ENCODE data around the gene SRGAP2.
A peak's percentile ranks its signal among the peaks of the same experiment; 100 is the strongest.
"Not testable (repeated sequence)": the region's sequence is repeated elsewhere in the genome, so short reads cannot be mapped to it uniquely, and the experiment has no call there.

Gene SRGAP2

DNA sequence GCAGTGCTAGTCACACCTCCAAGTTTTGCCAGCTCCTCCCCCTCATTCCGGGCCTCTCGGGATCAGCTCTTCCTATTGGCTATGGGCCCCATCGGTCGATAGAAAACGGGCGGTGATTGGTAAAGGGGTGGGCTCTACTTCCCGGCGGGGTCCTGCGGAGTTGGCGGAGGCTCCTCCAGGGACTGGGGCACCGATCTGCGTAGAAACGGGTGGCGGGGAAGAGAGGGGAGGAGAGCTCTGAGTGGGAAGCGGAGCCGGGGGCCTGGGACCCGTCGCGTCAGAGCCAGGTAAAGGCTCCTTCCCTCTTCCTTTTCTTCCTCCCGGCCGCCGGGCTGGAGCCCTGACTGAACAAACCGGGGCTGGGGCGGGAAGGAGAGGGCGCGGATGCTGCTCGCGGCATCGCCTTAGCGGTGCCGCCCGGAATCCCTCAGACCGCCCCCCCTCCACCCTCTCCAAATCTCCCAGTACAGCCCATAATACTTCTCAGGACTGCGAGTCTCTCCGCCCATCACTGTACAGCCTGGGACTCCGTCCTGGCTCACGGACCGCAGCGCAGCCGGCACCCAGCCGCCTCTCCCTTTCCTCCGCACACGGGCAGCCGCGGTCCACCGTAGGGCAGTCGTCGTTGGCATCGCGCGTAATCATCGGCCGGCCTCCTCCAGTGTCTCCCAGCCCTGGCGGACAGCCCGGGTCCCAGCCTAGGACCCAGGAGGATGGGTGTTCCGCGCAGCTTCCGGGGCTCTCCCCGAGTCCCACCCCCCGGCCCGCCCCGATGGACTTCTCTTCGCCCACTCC is at the start of gene SRGAP2:
Gene SRGAP2 (plus strand): TSS at position 178 of the 795 bp plus-strand sequence. CDS start 2,430 bp downstream, outside the sequence.
- peak; percentile 28 to 57 for DNase-seq

DNA sequence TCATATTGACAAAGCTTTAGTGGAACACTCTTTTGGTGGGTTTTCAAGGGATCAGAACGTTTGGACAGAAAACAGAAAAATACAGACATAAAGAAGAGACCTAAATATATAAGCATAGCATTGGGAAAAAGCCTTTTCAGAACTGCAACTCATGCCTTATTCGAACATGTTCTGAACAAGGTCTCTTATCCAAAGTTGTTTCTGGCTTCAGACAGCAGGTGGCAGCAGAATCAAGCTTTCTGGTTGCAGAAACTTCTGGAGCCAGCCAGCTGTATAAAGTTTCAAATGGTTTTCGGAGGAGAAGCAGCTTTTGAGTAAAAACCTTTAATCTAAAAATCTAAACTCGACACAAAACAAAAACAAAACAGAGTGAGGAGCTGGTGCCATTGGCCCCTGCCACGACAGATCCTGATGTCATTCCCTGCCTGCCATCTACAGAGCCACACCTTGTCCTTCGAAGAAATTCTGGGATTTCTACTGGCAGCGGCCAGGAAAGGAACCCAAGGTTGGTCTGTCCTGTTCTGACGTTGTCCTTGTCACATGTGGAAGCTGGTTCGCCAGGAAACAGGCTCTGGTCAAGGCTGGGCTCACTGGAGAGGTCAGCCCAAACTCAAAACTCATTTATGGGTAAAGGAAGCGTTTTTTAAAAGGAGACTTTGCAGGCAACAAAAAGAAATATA is 35.9 kb upstream of the SRGAP2 start:
- DNase-seq: not testable (repeated sequence)

GRCh38 chr1:206169794-206170193 is 33.5 kb upstream of the SRGAP2 start:
- not testable (repeated sequence) for DNase-seq

- DNase-seq: not testable (repeated sequence)
These were observed 30.1 kb upstream of the SRGAP2 start for GRCh38 chr1:206173110-206173719.

- DNase-seq: not testable (repeated sequence)
These were observed 29.0 kb upstream of the SRGAP2 start for GRCh38 chr1:206174182-206174868.

DNA sequence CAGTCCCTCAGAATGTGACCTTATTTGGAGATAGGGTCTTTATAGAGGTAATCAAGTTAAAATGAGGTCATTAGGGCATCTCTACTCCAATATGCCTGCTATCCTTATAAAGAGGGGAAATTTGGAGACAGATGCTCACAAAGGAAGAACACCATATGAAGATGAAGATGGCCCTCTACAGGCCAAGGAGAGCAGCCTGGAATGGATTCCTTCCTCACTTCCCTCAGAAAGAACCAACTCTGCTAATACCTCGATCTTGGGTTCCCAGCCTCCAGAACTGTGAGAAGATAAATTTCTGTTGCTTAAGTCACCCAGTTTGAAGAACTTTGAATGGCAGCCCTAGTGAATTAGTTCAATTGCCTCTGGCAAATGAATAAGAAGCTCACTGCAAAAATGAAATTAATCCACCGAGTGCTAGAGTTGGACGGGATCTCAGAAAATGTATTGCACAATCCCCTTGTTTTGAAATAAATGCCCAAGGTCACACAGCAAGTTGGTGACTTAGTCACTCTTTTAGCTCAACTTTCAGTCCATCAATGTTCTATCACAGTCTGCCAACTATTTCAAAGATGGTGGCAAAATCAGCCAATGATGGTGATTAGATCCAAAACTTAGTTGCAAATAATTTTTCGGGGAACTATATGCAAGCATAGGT is 27.8 kb upstream of the SRGAP2 start:
- not testable (repeated sequence) for DNase-seq

DNA sequence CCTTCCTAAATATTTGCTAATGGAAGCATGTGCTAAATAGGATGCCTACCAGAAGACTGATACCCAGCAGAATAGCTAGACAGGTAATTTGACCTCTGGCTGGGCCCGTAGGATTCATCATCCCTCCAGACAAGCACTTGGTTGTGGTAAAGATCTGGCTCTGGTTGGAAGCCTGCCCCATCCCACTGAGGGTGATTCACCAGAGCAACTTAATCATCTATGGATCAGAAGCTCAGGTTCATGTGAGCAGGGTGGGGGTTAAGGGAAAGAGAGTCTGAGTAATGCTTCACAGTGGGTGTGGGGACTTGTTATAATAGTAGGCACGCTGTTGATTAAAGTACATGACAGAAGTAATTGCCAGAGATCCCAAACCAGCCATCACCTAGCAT is 27.2 kb upstream of the SRGAP2 start:
- not testable (repeated sequence) for DNase-seq

GRCh38 chr1:206178061-206178989 is 25.0 kb upstream of the SRGAP2 start:
- not testable (repeated sequence) for DNase-seq

- not testable (repeated sequence) for DNase-seq
These were observed 23.7 kb upstream of the SRGAP2 start for GRCh38 chr1:206179666-206180065.

- not testable (repeated sequence) for DNase-seq
These were observed 20.7 kb upstream of the SRGAP2 start for GRCh38 chr1:206182368-206183317.

DNA sequence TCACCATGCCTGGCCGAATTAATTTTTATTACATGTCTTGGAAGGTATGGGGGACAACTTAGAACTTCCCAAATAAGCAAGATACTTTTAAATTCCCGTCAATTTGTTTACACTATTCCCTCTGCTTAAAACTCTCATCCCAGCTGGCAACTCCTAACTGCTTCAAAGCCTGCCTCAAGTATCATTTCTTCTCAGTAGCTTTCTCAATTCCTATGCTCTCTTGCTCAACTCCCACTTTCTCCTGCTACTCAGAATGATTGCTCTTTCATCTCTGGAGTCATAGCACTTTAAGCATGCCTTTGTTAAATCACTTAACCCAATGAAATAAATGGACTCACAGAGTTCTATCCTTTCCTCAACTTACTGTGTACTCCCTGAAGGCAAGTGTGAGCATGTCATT is 19.6 kb upstream of the SRGAP2 start:
- DNase-seq: not testable (repeated sequence)

- not testable (repeated sequence) for DNase-seq
These were observed 17.6 kb upstream of the SRGAP2 start for GRCh38 chr1:206185778-206186177.

DNA sequence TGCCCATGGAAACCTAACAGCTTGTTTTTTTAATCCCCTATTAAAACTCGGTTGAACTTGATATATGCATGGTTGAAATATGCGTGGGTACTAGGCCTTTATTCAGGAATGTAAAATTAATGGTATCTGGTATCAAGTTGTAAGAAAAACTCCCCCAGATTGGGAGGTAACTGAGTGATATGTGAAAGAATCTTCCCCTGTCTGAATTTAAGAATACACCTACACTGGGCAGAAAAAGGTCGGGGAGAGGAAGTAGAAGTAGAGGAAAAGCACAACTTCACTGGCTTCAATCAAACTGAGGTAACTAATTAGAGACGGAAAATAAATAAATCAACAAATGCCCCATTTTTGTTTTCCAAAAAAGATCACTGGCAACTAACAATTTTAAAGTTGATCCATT is 16.5 kb upstream of the SRGAP2 start:
- not testable (repeated sequence) for DNase-seq

DNA sequence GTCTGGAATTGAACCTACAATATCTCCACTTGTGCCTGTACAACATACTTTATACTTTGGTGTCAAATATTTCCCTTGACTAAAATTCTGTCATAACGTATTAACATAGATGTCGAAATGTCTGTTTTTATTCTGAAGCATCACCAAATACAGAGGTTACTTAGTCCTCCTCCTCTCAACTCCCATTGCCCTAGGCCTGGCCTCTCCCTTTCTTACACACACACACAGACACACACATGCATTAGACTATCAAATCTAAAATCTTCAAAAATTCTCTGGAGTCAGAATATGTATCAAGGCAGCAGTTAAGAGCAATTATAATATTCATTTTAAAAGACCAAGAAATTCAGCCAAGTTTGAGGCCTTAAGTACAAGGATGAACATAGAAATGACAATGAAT is 8.2 kb upstream of the SRGAP2 start:
- not testable (repeated sequence) for DNase-seq

- DNase-seq: not testable (repeated sequence)
These were observed 6.5 kb upstream of the SRGAP2 start for GRCh38 chr1:206196748-206197424.

- peak; percentile 99 to 100 for DNase-seq
These were observed 465 bp upstream of the SRGAP2 start, which contains the start of gene FAM72A for GRCh38 chr1:206202789-206203363. FAM72A (minus strand) TSS chr1:206202839; CDS start chr1:206202025, 814 bp downstream.

- DNase-seq: not testable (repeated sequence)
These were observed 794 bp downstream of the SRGAP2 start for GRCh38 chr1:206204159-206204511.

GRCh38 chr1:206204871-206205270 is 1.5 kb downstream of the SRGAP2 start:
- DNase-seq: not testable (repeated sequence)

DNA sequence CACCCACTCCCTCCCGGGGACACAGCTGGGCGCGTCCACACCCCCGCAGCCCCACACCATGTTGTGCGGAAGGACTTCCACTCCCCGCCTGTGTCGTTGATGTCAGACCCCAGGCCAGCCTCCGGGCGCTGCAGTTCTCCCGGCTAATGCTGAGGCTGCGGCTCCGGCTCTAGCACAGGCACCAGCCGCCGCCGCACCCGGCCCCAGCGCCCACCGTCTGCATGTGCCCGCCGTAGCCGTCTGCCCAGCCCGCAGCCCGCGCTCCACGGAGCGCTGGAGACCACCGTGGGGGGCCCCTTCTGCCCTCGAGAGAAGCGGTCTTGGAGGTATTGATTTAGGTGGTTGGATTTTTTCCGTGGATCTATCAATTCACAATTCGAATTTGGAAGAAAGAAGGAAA is 2.2 kb downstream of the SRGAP2 start:
- not testable (repeated sequence) for DNase-seq

Data from NCI-H187 (cell line).